HepG2 (cell line): Measurements from ENCODE around the gene GATAD2B. TPM values are rescaled to one million over a fixed set of nuclear protein-coding genes. Genes with fewer than 3 reads are reported as not detected.

Experiments
- CREM ChIP-seq, 2 experiments: sonication (generic) in 1 of 2; formaldehyde crosslinking in 1 of 2; IDR thresholded peaks; 2 replicates each; pipeline versions ENCODE4 v1.4.0 to v1.6.1; 2016 to 2020; ENCODE audit warnings: antibody characterized with exemption in 1 of 2, mild to moderate bottlenecking in 1 of 2, missing genetic modification reagents in 1 of 2
- ELF4 ChIP-seq: sonication (generic); formaldehyde crosslinking; IDR thresholded peaks from 2 replicates; pipeline ENCODE4 v1.5.0; 2020; ENCODE audit warnings: missing genetic modification reagents, mild to moderate bottlenecking, moderate library complexity, borderline replicate concordance
- MYC ChIP-seq: sonication (generic); formaldehyde crosslinking; IDR thresholded peaks from 2 replicates; pipeline ENCODE4 v1.9.0; 2021; ENCODE audit warnings: missing genetic modification reagents, borderline replicate concordance
- NBN ChIP-seq: fragments of 450-650 bp; conservative IDR thresholded peaks from 2 replicates; pipeline ENCODE4 v1.6.1; 2017
- ONECUT2 ChIP-seq: sonication (generic); formaldehyde crosslinking; IDR thresholded peaks from 2 replicates; pipeline ENCODE4 v1.4.0; 2020; ENCODE audit warnings: missing genetic modification reagents
- RBFOX2 ChIP-seq: fragments of 200-400 bp; formaldehyde crosslinking; IDR thresholded peaks from 2 replicates; pipeline ENCODE4 v1.6.1; 2017; ENCODE audit warnings: low read depth, mild to moderate bottlenecking, low read length
- RFXANK ChIP-seq: IDR thresholded peaks from 2 replicates; pipeline ENCODE4 v1.6.1; 2016
- SIX1 ChIP-seq: sonication (generic); formaldehyde crosslinking; IDR thresholded peaks from 2 replicates; pipeline ENCODE4 v1.4.0; 2020; ENCODE audit warnings: missing genetic modification reagents, borderline replicate concordance
- TBP ChIP-seq: sonication (generic); formaldehyde crosslinking; IDR thresholded peaks from 2 replicates; pipeline ENCODE4 v1.5.0; 2020; ENCODE audit warnings: missing genetic modification reagents
- THYN1 ChIP-seq: sonication (generic); formaldehyde crosslinking; IDR thresholded peaks from 2 replicates; pipeline ENCODE4 v1.8.1; 2023; ENCODE audit warnings: low read depth, mild to moderate bottlenecking, moderate library complexity, missing genetic modification reagents, borderline replicate concordance
- ZNF205 ChIP-seq: IDR thresholded peaks from 2 replicates; pipeline ENCODE4 v1.6.1; 2018; ENCODE audit warnings: missing biosample characterization, missing genetic modification reagents
- ZNF263 ChIP-seq: sonication (generic); formaldehyde crosslinking; IDR thresholded peaks from 2 replicates; pipeline ENCODE4 v1.4.0; 2020; ENCODE audit warnings: missing genetic modification reagents
- ZNF3 ChIP-seq: IDR thresholded peaks from 2 replicates; pipeline ENCODE4 v1.7.0; 2017; ENCODE audit warnings: inconsistent platforms
- ZNF33A ChIP-seq: sonication (generic); formaldehyde crosslinking; IDR thresholded peaks from 2 replicates; pipeline ENCODE4 v1.5.1; 2020; ENCODE audit warnings: missing genetic modification reagents, mild to moderate bottlenecking, moderate library complexity, borderline replicate concordance
- ZSCAN9 ChIP-seq: IDR thresholded peaks from 2 replicates; pipeline ENCODE4 v1.6.1; 2016; ENCODE audit warnings: borderline replicate concordance
- polyA plus RNA-seq, 8 experiments: library from polyadenylated mRNA; depleted of rRNA in 3 of 8; stranded (reverse) in 7 of 8; unstranded in 1 of 8; fragments of >200 nt; fragmentation: Illumina TruSeq in 4 of 8; extraction: Trizol in 4 of 8; gene quantifications; 2 replicates each; pipeline versions ENCODE4 v1.2.1 to v1.2.3, GENCODE V29; 2011 to 2016; ENCODE audit warnings: low read depth in 4 of 8, missing spikeins in 1 of 8, mixed read lengths in 1 of 8; ENCODE audit not compliant: insufficient read depth in 1 of 8
- total RNA-seq, 5 experiments: library from RNA; depleted of rRNA; stranded (reverse); fragments of >200 nt; fragmentation: Illumina TruSeq; extraction: Trizol; gene quantifications; 2 replicates each; pipeline ENCODE4 v1.2.3, GENCODE V29; 2016; ENCODE audit warnings: low read depth in 1 of 5
- TF ChIP-seq, protein P1 (sequence below): sonication (generic); formaldehyde crosslinking; IDR thresholded peaks from 2 replicates; pipeline ENCODE4 v1.5.1; 2020; ENCODE audit warnings: missing genetic modification reagents, mild to moderate bottlenecking, borderline replicate concordance
- TF ChIP-seq, protein P2 (sequence below): sonication (generic); formaldehyde crosslinking; IDR thresholded peaks from 2 replicates; pipeline ENCODE4 v1.8.0; 2022; ENCODE audit warnings: mild to moderate bottlenecking, missing genetic modification reagents; ENCODE audit not compliant: insufficient replicate concordance
- TF ChIP-seq, protein P3 (sequence below), 2 experiments: fragments of 450-650 bp in 1 of 2; sonication (generic) in 1 of 2; formaldehyde crosslinking; IDR thresholded peaks; 2 replicates each; pipeline versions ENCODE4 v1.5.0 to v1.8.0; 2020 to 2022; ENCODE audit warnings: mild to moderate bottlenecking in 1 of 2, missing genetic modification reagents in 1 of 2
- TF ChIP-seq, protein P4 (sequence below): sonication (generic); formaldehyde crosslinking; IDR thresholded peaks from 2 replicates; pipeline ENCODE4 v1.4.0; 2020; ENCODE audit warnings: mild to moderate bottlenecking, missing genetic modification reagents
- TF ChIP-seq, protein P5 (sequence below): IDR thresholded peaks from 2 replicates; pipeline ENCODE4 v1.6.1; 2016; ENCODE audit warnings: control low read depth
- TF ChIP-seq, protein P6 (sequence below): conservative IDR thresholded peaks from 2 replicates; pipeline ENCODE4 v1.6.1; 2018; ENCODE audit warnings: missing genetic modification reagents

Gene GATAD2B
- total and polyA plus RNA-seq, 2 of the 13 experiments (the other 11 are each of a cell fraction or from before 2014, with no cell fraction given) = 3.2 to 5.2 TPM

DNA sequence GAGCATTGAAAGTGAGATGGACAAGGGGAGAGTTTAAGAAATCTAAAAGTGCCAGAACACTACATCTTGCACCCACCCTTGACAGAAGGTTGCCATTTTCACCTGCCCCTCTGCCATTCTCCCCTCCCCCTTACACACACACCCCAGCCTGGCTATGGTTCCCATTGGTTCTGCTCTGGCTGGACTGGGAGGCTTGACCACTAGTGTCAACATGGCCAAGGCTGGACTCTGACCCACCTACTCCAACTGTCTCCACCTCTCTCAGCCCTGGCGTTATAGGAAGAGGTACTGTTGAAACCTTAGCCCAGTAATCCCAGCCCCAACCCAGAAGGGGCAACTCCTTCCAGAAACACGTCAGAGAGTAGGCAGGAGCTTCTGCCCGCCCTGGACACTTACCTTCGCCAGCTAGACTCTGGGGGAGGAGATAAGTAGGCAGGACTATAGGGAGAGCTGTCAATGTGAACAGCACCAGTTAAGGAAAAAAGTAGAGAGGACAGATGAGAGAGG is 31.1 kb upstream of the GATAD2B start (continued):
- TF ChIP-seq NBN (no peak), ZNF33A (CRISPR knock-in tag) (no peak), ZNF205 (CRISPR knock-in tag) (no peak; the same call in 1 of the 2 replicates), ZSCAN9 (CRISPR knock-in tag) (peak; percentile 19; the same call in 1 of the 2 replicates), ONECUT2 (no peak), ELF4 (CRISPR knock-in tag) (no peak), RFXANK (CRISPR knock-in tag) (no peak), THYN1 (CRISPR knock-in tag) (no peak), TBP (no peak), MYC (CRISPR knock-in tag) (no peak), RBFOX2 (no peak), SIX1 (CRISPR knock-in tag) (peak; percentile 34; the same call in 1 of the 2 replicates), CREM (IDR thresholded peaks at IDR 0.05) (peak; percentile 31; the same call in 1 of the 2 replicates), CREM (CRISPR knock-in tag; IDR thresholded peaks at IDR 0.05) (no peak), ZNF3 (CRISPR knock-in tag) (no peak), ZNF263 (no peak)
- TF ChIP-seq, protein P1, sequence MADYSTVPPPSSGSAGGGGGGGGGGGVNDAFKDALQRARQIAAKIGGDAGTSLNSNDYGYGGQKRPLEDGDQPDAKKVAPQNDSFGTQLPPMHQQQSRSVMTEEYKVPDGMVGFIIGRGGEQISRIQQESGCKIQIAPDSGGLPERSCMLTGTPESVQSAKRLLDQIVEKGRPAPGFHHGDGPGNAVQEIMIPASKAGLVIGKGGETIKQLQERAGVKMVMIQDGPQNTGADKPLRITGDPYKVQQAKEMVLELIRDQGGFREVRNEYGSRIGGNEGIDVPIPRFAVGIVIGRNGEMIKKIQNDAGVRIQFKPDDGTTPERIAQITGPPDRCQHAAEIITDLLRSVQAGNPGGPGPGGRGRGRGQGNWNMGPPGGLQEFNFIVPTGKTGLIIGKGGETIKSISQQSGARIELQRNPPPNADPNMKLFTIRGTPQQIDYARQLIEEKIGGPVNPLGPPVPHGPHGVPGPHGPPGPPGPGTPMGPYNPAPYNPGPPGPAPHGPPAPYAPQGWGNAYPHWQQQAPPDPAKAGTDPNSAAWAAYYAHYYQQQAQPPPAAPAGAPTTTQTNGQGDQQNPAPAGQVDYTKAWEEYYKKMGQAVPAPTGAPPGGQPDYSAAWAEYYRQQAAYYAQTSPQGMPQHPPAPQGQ = no peak
- TF ChIP-seq, protein P2, sequence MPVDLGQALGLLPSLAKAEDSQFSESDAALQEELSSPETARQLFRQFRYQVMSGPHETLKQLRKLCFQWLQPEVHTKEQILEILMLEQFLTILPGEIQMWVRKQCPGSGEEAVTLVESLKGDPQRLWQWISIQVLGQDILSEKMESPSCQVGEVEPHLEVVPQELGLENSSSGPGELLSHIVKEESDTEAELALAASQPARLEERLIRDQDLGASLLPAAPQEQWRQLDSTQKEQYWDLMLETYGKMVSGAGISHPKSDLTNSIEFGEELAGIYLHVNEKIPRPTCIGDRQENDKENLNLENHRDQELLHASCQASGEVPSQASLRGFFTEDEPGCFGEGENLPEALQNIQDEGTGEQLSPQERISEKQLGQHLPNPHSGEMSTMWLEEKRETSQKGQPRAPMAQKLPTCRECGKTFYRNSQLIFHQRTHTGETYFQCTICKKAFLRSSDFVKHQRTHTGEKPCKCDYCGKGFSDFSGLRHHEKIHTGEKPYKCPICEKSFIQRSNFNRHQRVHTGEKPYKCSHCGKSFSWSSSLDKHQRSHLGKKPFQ (CRISPR knock-in tag) = no peak
- TF ChIP-seq, protein P3, sequence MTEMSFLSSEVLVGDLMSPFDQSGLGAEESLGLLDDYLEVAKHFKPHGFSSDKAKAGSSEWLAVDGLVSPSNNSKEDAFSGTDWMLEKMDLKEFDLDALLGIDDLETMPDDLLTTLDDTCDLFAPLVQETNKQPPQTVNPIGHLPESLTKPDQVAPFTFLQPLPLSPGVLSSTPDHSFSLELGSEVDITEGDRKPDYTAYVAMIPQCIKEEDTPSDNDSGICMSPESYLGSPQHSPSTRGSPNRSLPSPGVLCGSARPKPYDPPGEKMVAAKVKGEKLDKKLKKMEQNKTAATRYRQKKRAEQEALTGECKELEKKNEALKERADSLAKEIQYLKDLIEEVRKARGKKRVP (CRISPR knock-in tag; IDR thresholded peaks at IDR 0.05) = no peak
- TF ChIP-seq, protein P4, sequence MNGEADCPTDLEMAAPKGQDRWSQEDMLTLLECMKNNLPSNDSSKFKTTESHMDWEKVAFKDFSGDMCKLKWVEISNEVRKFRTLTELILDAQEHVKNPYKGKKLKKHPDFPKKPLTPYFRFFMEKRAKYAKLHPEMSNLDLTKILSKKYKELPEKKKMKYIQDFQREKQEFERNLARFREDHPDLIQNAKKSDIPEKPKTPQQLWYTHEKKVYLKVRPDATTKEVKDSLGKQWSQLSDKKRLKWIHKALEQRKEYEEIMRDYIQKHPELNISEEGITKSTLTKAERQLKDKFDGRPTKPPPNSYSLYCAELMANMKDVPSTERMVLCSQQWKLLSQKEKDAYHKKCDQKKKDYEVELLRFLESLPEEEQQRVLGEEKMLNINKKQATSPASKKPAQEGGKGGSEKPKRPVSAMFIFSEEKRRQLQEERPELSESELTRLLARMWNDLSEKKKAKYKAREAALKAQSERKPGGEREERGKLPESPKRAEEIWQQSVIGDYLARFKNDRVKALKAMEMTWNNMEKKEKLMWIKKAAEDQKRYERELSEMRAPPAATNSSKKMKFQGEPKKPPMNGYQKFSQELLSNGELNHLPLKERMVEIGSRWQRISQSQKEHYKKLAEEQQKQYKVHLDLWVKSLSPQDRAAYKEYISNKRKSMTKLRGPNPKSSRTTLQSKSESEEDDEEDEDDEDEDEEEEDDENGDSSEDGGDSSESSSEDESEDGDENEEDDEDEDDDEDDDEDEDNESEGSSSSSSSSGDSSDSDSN (CRISPR knock-in tag) = peak; percentile 34
- TF ChIP-seq, protein P5, sequence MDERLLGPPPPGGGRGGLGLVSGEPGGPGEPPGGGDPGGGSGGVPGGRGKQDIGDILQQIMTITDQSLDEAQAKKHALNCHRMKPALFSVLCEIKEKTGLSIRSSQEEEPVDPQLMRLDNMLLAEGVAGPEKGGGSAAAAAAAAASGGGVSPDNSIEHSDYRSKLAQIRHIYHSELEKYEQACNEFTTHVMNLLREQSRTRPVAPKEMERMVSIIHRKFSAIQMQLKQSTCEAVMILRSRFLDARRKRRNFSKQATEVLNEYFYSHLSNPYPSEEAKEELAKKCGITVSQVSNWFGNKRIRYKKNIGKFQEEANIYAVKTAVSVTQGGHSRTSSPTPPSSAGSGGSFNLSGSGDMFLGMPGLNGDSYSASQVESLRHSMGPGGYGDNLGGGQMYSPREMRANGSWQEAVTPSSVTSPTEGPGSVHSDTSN (CRISPR knock-in tag) = no peak
- TF ChIP-seq, protein P6, sequence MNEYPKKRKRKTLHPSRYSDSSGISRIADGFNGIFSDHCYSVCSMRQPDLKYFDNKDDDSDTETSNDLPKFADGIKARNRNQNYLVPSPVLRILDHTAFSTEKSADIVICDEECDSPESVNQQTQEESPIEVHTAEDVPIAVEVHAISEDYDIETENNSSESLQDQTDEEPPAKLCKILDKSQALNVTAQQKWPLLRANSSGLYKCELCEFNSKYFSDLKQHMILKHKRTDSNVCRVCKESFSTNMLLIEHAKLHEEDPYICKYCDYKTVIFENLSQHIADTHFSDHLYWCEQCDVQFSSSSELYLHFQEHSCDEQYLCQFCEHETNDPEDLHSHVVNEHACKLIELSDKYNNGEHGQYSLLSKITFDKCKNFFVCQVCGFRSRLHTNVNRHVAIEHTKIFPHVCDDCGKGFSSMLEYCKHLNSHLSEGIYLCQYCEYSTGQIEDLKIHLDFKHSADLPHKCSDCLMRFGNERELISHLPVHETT (CRISPR knock-in tag) = no peak
